Tibial nerve (tissue), 4 donors: ENCODE data around the gene NT5DC2. TPM values are rescaled to one million over a fixed set of nuclear protein-coding genes. Genes with fewer than 3 reads are reported as not detected.

Source experiments
- DNase-seq, 2 donors: peaks; one replicate each; pipeline ENCODE4 v3.0.0-alpha.2; 2019; ENCODE audit warnings: low spot score in 2 of 2
- H3K27ac ChIP-seq, 4 donors: fragments of 200-600 bp; sonication (generic) in 3 of 4; one replicate each; pipeline ENCODE4 v1.5.1; 2017 to 2019; ENCODE audit warnings: mild to moderate bottlenecking in 1 of 4
- H3K27me3 ChIP-seq, 2 donors: fragments of 200-600 bp; sonication (generic) in 1 of 2; one replicate each; pipeline versions ENCODE4 v1.5.1 to v1.6.0; 2017 to 2019
- H3K36me3 ChIP-seq, 3 donors: fragments of 200-600 bp; sonication (generic); one replicate each; pipeline ENCODE4 v1.5.1; 2018 to 2019
- H3K4me1 ChIP-seq, 4 donors: fragments of 200-600 bp; sonication (generic) in 3 of 4; one replicate each; pipeline ENCODE4 v1.5.1; 2017 to 2019
- H3K4me3 ChIP-seq, 4 donors: fragments of 200-600 bp; sonication (generic) in 3 of 4; one replicate each; pipeline ENCODE4 v1.5.1; 2017 to 2019; ENCODE audit warnings: mild to moderate bottlenecking in 1 of 4, moderate library complexity in 1 of 4
- H3K9me3 ChIP-seq, 4 donors: fragments of 200-600 bp; sonication (generic) in 3 of 4; one replicate each; pipeline ENCODE4 v1.5.1; 2017 to 2019
- EP300 ChIP-seq, 2 donors: sonication (generic); formaldehyde crosslinking; IDR thresholded peaks; one replicate each; pipeline ENCODE4 v1.6.1; 2017; ENCODE audit warnings: antibody characterized with exemption in 2 of 2, mild to moderate bottlenecking in 1 of 2
- POLR2A ChIP-seq, 2 donors: fragments of 450-650 bp; IDR thresholded peaks; one replicate each; pipeline ENCODE4 v1.6.1; 2017; ENCODE audit warnings: antibody characterized with exemption in 2 of 2, mild to moderate bottlenecking in 2 of 2, moderate library complexity in 2 of 2
- WGBS, 2 donors: methylation state at CpG; one replicate each; pipeline ENCODE4 v1.1.5; 2018; 5-methylcytosine and 5-hydroxymethylcytosine counted together
- total RNA-seq, 4 donors: library from RNA; depleted of rRNA; stranded (reverse); fragments of >200 nt; gene quantifications; one replicate each; pipeline ENCODE4 v1.1.0, GENCODE V29; 2016
- TF ChIP-seq, protein P1 (sequence below), 5 experiments: fragments of 200-600 bp in 3 of 5; fragments of 450-650 bp in 2 of 5; sonication (generic) in 3 of 5; IDR thresholded peaks; one replicate each; pipeline ENCODE4 v1.5.1; 2016 to 2019; ENCODE audit warnings: antibody characterized with exemption in 5 of 5, mild to moderate bottlenecking in 3 of 5, moderate library complexity in 2 of 5

The NT5DC2 gene
- total RNA-seq, 4 donors from 2014 or later = 71.1 to 133 (median 94.2) TPM

DNA sequence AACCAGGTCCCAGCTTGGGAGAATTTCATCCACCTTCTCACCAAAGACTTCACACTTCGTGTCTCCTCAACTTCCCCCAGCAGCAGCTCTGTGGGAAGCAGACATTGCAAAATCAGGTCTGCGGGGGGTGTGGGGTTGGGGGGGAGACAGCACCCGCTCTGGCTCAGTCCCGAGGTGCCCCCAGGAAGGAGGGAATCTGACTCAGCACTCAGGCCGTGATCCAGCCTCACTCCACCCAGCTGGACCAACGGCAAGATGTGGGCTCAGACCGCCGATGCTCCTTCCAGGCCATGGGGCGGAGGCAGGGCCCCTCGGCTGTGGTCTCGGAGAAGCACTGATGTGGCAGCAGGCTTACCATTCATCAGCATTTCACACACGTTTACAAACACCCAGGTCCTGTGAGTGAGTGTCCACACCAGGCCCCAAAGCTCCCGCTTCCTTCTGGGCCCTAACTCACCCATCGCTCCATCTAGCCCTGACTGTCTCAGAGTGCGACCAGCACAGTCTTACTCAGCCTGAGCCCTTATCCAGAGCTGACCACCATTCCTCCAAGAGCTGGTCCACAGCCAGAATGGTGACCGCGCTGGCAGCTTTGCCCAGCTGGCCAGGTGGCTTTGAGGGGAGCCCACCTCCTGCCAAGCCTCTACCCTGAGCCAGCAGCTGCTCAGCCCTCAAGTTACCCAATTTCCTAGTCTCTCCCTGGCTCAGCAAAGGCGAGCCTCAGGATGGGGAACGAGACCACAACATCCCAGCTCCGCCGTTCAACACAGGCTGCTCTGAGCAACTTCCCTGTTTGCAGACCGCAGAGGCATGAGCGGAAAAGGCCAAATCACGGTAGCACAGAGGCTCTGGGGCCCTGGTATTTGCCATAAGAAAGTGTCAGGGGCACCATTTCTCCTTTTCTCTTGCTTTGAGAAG is 35.3 kb downstream of the NT5DC2 start:
- TF ChIP-seq, protein P1, sequence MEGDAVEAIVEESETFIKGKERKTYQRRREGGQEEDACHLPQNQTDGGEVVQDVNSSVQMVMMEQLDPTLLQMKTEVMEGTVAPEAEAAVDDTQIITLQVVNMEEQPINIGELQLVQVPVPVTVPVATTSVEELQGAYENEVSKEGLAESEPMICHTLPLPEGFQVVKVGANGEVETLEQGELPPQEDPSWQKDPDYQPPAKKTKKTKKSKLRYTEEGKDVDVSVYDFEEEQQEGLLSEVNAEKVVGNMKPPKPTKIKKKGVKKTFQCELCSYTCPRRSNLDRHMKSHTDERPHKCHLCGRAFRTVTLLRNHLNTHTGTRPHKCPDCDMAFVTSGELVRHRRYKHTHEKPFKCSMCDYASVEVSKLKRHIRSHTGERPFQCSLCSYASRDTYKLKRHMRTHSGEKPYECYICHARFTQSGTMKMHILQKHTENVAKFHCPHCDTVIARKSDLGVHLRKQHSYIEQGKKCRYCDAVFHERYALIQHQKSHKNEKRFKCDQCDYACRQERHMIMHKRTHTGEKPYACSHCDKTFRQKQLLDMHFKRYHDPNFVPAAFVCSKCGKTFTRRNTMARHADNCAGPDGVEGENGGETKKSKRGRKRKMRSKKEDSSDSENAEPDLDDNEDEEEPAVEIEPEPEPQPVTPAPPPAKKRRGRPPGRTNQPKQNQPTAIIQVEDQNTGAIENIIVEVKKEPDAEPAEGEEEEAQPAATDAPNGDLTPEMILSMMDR (IDR thresholded peaks at IDR 0.05) = no peak
- TF ChIP-seq EP300 (IDR thresholded peaks at IDR 0.05) = peak in 1 of 2 donors; percentile 52
- Histone ChIP-seq H3K27ac (peak overlapping the region in 1 of 4 donors; percentile 62), H3K36me3 (peaks cover 0 to 10% (median 0%) of the 10 kb centered on the region in 3 donors), H3K27me3 (no peaks in the 10 kb centered on the region), H3K4me1 (peaks cover 0 to 52% (median 8%) of the 10 kb centered on the region in 4 donors), H3K4me3 (peak overlapping the region in 1 of 4 donors; percentile 44), H3K9me3 (no peaks in the 10 kb centered on the region)
- peak in 1 of 2 donors; percentile 52 for DNase-seq
- WGBS, 2 donors = 74 to 75% methylated on average over 19 to 24 of the region's 24 CpGs

DNA sequence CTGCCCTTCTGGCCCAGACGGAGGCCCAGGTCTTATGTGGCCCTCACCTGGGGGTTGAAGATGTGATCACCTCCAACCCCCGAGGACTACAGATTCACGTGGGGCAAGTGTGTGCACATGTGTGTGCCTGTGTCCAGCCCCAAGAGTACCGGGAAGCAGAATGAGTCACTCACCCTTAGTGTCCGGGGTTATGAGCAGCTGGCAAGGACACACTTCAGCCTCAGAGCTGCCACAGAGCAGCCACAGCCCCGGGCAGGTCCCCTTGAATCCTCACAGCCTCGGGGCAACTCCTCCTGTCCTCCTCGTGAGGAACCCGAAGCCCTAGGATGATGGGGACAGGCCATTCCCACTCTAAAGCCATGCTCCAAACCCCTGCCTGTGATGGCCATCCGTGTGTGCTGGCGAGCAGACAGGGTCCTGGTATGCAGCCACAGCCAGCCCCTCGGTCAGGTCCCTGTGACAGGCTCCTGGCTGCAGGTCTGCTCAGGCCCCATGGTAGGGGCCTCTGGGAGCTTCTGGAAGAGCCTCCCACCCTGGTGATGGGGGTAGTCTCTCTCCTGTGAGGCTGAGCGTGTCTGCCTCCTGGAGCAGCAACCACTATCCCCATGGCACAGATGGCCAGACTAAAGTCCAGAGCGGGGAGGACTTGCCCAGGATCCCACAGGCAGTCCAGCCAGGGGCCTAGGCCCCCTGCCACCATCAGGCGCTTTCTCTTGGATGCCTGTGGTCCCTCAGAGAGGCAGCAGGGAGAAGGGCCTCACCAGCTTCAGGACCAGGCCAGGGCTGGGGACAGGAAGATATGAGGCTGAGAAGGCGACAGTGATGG is 37.7 kb downstream of the NT5DC2 start:
- H3K4me3 ChIP-seq = peak overlapping the region; percentile 14 to 44 (median 28)
- TF ChIP-seq EP300 (IDR thresholded peaks at IDR 0.05) = peak in 1 of 2 donors; percentile 45
- TF ChIP-seq POLR2A (IDR thresholded peaks at IDR 0.05) = no peak
- H3K36me3 ChIP-seq = peaks cover 0 to 35% (median 11%) of the 10 kb centered on the region in 3 donors
- no peaks in the 10 kb centered on the region for H3K27me3 ChIP-seq
- no peaks in the 10 kb centered on the region for H3K9me3 ChIP-seq
- peak in 1 of 2 donors; percentile 46 for DNase-seq
- peaks cover 0 to 76% (median 18%) of the 10 kb centered on the region in 4 donors for H3K4me1 ChIP-seq
- WGBS, 2 donors = 49 to 59% methylated on average over 13 to 15 of the region's 16 CpGs
- H3K27ac ChIP-seq = peak overlapping the region in 3 of 4 donors; percentile 58 to 71 (median 71)

DNA sequence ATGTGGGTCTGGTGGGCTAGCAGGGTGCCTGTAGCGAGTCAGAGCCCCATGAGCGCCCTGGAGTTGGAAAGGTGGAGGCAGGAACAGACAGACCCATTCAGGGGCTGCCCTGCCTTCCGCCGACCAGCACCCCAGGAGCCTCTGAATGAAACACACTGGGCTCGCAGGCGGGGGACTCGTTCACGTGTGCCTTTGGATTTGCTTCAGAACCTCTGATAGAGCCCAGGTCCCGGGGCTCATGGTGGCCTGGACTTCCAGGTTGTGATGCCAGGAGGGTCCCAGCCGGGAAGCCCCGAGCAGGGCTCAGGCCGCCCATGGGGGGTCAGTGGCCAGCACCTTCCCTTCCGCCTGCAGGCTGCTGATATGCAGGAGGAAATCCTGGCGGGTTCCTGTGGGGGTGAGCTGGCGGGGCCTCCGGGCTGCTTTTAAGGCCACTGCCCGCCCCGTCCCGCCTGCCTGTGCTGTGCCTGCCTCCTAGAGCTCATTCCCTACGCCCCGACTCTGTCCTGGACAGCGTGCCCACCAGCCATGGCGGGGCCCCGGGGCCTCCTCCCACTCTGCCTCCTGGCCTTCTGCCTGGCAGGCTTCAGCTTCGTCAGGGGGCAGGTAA is 38.7 kb downstream of the NT5DC2 start, which contains the start of gene STAB1:
Gene STAB1 (plus strand): TSS at position 453 of the 610 bp plus-strand sequence. CDS start 76 bp downstream, at position 529.
- Histone ChIP-seq H3K4me3 (peak within 1 kb of the TSS; percentile 14 to 44 (median 28)), H3K9me3 (no peaks in the 10 kb centered on the region), H3K4me1 (peaks cover 0 to 86% (median 18%) of the 10 kb centered on the region in 4 donors), H3K27ac (peak within 1 kb of the TSS in 3 of 4 donors; percentile 58 to 71 (median 71)), H3K36me3 (peaks cover 0 to 45% (median 21%) of the 10 kb centered on the region in 3 donors), H3K27me3 (no peaks in the 10 kb centered on the region)
- WGBS, 2 donors = 36 to 47% methylated on average over 13 to 22 of the region's 25 CpGs
- TF ChIP-seq, protein P1 (IDR thresholded peaks at IDR 0.05) = no peak
- TF ChIP-seq EP300 (IDR thresholded peaks at IDR 0.05) = peak in 1 of 2 donors; percentile 50
- no peak for TF ChIP-seq POLR2A (IDR thresholded peaks at IDR 0.05)
- DNase-seq = no peak

DNA sequence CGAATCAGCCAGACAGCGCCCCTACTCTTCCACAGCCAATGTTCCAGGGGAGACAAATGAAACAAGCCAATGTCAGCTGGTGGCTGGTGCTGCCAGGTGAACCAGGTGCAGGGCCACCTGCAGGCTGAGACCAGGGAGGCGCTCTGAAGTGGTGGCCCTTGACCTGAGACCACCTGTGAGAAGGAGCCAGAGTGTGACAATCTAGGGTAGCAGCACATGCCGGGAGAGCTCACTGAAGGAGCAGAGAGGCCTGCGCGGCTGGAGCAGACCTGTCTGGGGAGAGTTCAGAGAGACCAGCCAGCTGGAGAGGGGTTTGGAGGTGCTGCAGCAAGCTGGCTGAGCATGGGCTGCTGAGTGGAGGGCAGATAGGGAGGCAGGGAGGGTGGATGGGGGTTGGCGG is 39.2 kb downstream of the NT5DC2 start:
- H3K27ac ChIP-seq = peak overlapping the region in 3 of 4 donors; percentile 58 to 71 (median 71)
- TF ChIP-seq EP300 (IDR thresholded peaks at IDR 0.05) (no peak), POLR2A (IDR thresholded peaks at IDR 0.05) (no peak)
- TF ChIP-seq, protein P1 (IDR thresholded peaks at IDR 0.05) = no peak
- H3K4me1 ChIP-seq = peaks cover 0 to 91% (median 18%) of the 10 kb centered on the region in 4 donors
- no peaks in the 10 kb centered on the region for H3K9me3 ChIP-seq
- DNase-seq = no peak
- WGBS, 2 donors = 67 to 80% methylated on average over 7 of the region's 7 CpGs
- H3K27me3 ChIP-seq = no peaks in the 10 kb centered on the region
- H3K4me3 ChIP-seq = peak overlapping the region in 1 of 4 donors; percentile 44
- H3K36me3 ChIP-seq = peaks cover 1 to 50% (median 26%) of the 10 kb centered on the region in 3 donors
